AG10803 (cell line): Measurements from ENCODE around the gene CAMKK2.

ENCODE experiments used
- DNase-seq: peaks from one replicate; pipeline ENCODE4 v3.0.0; 2010; ENCODE audit warnings: low read depth
- H3K4me3 ChIP-seq: 2 replicates; pipeline ENCODE4 v1.5.1; 2011; ENCODE audit warnings: mild to moderate bottlenecking, low read length, control low read depth
- TF ChIP-seq, protein P1 (sequence below): conservative IDR thresholded peaks from 2 replicates; pipeline ENCODE4 v1.5.1; 2011; ENCODE audit warnings: mild to moderate bottlenecking, low read length, control low read depth, inconsistent platforms

Gene CAMKK2

DNA sequence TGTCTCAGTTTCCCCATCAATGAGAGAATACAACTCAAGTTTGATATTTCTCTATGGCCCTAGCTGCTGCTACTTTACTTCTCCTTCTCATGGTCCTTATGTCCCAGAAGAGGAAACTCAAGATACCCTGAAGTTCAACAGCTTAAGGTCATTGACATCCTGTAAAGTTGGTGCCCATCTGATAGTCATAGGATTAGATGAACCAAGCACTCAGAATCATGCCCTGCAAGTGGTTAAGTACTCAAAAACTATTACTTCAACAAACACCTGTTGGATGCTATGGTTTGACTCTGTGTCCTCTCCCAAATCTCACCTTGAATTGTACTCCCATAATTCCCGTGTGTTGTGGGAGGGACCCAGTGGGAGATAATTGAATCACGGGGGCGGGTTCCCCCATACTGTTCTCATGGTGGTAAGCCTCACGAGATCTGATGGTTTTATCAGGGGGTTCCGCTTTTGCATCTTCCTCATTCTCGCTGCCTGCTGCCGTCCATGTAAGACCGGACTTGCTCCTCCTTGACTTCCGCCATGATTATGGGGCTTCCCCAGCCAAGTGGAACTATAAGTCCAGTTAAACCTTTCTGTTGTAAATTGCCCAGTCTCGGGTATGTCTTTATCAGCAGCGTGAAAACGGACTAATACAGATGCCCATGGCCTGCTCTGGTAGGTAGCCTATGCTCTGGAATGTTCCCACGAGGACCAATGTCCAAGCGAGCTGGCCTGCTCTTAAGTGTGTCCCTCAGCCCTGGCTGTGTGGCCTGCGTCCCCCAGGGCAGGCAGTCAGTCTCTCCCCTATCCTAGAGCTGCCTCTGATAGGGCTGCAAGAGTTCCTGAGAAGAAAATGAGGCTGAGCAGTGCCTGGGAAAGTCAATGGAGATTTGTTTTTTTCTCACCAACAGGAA is 18.1 kb downstream of the CAMKK2 start:
- no peak overlapping the region for H3K4me3 ChIP-seq
- no peak for DNase-seq
- TF ChIP-seq, protein P1, sequence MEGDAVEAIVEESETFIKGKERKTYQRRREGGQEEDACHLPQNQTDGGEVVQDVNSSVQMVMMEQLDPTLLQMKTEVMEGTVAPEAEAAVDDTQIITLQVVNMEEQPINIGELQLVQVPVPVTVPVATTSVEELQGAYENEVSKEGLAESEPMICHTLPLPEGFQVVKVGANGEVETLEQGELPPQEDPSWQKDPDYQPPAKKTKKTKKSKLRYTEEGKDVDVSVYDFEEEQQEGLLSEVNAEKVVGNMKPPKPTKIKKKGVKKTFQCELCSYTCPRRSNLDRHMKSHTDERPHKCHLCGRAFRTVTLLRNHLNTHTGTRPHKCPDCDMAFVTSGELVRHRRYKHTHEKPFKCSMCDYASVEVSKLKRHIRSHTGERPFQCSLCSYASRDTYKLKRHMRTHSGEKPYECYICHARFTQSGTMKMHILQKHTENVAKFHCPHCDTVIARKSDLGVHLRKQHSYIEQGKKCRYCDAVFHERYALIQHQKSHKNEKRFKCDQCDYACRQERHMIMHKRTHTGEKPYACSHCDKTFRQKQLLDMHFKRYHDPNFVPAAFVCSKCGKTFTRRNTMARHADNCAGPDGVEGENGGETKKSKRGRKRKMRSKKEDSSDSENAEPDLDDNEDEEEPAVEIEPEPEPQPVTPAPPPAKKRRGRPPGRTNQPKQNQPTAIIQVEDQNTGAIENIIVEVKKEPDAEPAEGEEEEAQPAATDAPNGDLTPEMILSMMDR: no peak

DNA sequence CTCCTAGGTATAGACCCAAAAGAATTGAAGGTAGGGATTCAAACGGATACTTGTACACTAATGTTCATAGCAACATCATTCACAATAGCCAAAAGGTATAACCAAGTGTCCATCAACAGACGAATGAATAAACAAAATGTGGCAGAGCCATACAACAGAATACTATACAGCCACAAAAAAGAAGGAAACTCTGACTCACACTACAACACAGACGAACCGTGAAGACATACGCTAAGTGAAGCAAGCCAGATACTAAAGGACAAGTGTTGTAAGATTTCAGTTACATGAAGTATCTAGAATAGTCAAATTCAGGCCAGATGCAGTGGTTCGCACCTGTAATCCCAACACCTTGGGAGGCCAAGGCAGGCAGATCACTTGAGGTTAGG is 19.1 kb downstream of the CAMKK2 start:
- no peak for DNase-seq
- H3K4me3 ChIP-seq: no peak overlapping the region
- TF ChIP-seq, protein P1: no peak

DNA sequence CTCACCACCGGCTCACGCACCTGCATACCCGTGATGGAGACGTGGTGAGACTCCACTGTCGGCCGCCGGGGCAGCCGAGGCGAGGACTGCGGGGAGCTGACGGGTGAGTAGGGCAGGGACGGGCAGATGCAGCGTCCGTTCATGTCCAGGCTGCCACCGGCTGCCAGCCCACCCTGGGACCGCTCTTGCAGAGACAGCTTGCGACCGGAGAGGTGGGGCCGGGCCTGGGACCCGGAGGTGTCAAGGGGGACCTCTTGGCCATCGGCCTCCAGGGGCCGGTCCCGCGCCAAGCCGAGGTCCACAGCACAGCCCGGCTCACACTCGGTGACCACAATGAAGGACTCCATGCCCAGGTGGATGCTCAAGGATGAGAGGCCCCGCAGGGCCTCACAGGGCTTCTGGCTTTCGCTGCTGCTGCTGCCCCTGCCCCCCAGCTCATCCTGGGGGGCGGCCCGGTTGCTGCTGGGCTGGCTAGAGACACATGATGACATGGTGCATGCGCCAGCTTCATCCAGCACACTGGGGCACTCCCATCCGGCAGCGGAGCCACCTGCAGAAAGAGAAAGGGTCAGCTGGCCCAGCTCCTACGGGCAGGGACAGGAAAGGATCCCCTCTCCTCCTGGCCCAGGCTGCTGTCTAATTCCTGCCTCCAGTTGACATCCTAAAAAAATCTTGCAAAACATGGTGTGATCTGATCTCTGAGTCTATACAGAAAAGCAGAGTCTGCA is 22.3 kb downstream of the CAMKK2 start:
- TF ChIP-seq, protein P1: no peak
- no peak for DNase-seq
- H3K4me3 ChIP-seq: no peak overlapping the region

DNA sequence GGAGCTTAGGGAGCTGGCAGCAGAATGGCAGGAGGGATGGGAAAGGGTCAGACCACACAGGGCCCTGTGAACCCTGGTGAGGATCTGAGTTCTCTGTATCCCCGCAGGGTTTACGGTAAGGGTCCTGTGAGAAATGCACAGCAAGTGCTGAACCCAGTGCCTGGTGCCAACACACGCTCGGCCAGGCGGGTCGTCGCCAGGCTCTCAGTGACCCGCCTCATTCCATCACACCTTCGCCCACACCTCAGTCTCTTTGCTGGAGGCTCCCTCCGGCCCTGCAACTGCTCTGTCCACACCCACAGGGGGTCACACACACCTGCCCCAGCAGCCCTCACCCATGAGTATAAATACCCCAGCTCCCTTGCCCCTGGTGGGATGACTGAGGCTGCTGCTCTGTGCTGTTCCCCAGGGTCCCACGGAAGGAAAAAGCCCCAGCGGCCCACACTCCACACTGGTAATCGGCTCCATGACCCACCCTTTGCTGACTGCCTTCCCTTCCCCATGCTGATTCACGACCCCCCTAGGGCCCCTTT is 23.1 kb downstream of the CAMKK2 start:
- H3K4me3 ChIP-seq: no peak overlapping the region
- TF ChIP-seq, protein P1: no peak

DNA sequence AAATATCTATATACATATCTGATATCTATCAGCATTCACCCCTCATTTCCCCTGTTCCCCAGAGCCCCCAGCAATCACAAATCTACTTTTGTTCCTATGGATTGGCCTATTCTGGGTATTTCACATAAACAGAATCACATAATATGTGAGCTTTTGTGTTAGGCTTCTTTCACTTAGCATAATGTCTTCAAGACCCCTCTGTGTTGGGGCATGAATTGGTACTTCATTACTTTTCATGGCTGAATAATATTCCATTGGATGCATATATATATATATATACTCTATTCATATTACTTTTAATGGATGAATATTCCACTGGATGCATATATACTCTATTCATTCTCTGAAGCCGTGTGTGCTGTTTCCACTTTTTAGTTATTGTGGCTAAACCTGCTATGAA is 28.7 kb downstream of the CAMKK2 start:
- TF ChIP-seq, protein P1: no peak
- no peak for DNase-seq

More for the DNA sequence above, 23.1 kb downstream of the CAMKK2 start:
- no peak for DNase-seq

DNA sequence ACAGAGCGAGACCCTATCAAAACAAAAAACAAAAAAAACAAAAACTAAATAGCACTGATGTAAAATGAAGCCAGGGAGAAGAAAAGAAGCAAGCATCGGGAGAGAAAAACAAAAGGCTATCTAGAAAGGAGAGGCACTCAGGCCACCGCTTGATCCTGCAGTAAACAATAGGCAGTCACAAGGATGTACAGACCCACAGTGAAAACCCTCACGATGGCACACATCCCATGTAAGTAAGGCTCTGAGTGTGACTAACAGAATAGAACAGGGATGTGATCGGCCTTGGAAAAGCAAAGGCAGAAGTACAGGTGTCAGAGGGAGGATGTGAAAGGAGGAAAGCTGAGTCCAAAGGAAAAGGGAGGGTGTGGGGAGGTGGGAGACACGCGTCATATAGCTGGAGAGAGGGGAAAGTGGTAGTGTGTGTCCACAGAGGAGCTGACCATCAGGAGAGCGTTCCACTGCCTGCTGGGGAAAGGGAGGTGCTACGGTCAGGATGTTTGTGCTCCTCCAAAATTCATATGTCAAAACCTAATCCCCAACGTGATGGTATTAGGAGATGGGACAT is 31.5 kb downstream of the CAMKK2 start:
- H3K4me3 ChIP-seq: no peak overlapping the region
- DNase-seq: no peak
- TF ChIP-seq, protein P1: no peak

More for the DNA sequence above, 28.7 kb downstream of the CAMKK2 start:
- H3K4me3 ChIP-seq: no peak overlapping the region
